Stimulated activated CD8-positive, alpha-beta memory T cell treated with anti-CD3 and anti-CD28 coated beads, Interleukin-4, amount 100 ng/mL, for 4 hours (primary cell): Measurements from ENCODE around the gene SART1.
"Not testable (repeated sequence)": the region's sequence is repeated elsewhere in the genome, so short reads cannot be mapped to it uniquely, and the experiment has no call there.

Source experiments
- DNase-seq, 2 donors: peaks; one replicate each; pipeline ENCODE4 v3.0.0-alpha.2; 2020; ENCODE audit warnings: low read depth in 2 of 2, low spot score in 1 of 2

The SART1 gene

DNA sequence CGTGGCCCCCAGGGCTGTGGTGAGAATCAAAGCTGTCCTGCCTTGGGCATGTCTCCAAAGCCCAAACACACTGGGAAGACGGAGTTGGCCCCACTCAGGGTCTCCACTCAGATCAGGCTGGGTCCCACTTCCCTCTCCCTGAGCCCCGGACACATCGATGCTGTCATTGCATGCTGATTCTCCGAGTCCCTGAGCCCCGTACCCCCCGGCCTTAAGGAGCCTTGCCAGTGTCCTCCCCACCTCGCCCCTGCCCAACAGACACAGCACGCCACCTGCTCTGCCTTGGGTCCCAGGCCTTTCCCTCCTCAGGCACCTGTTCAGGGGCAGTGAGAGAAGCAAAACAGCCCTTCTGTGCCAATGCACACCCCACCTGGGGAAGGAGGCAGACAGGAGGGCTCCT, 25.8 kb downstream of the SART1 start:
- no peak for DNase-seq

DNA sequence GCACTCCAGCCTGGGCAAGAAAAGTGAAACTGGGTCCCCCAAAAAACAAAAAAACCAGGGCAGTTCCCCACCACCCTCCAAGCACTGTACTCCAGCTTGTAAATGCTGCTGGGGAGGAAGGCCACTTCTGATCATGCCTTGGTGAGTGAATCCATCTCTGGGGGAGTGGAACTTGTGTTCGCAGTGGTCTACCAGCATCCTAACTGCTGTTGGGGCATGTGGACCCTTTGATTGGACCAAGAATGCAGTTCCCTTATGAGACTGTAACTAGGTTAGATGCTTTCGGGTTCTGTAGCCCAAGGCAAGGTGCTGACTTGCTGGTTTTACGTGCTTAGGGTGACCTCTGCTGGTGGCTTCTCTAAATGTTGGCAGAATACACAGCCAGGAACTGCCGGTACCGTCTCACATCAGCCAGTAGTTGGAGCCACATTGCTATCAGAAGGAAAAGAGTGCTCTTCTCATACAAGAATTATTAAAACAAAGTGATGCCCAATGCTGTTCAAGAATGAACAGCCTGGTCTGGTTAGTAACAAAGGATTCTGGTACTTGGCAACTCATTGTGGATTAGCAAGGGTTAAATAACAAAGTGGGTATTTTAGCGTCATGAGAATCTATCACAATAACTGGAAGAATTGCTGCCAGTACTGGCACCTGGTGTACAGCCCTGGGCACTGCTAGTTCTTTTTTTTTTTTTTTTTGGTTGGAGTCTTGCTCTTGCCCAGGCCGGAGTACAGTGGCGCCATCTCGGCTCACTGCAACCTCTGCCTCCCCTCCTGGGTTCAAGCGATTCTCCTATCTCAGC, 27.5 kb downstream of the SART1 start:
- DNase-seq = peak; percentile 80 to 86

DNA sequence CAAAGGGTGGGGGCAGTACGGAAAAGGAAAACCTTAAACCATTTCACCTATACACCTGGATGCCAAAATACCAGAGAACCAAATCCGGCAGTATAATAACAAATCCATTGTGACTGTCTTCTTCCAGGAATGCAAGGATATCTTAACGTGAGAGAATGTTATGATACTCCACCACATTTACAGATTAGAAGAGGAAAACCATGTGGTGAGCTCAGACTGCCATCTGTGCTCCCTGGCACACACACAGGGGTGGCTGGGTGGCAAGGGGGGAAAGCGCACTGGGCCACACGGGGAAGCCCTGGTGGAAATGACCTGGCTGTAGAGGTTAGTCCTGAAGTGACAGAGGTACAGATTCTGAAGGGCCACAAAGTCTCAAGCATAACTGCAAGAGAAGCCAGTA, 30.5 kb downstream of the SART1 start:
- no peak for DNase-seq

DNA sequence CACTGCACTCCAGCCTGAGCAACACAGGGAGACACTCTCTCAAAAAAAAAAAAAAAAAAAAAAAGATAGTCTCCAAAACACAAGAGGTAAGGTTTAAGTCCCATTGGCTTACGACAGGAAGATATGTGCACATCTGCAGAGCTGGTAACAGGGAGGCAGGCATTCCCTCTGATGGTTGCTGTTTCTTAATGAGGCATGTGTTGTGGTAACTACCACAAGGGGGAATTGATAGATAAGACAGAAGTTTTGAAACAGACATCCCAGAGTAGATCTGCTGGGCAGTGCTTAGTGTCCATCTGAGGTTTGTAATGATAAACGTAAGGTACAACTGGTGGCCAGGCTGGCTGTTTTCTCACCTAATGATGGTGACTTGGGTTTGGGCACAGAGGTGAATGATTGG, 35.8 kb downstream of the SART1 start:
- DNase-seq = no peak

DNA sequence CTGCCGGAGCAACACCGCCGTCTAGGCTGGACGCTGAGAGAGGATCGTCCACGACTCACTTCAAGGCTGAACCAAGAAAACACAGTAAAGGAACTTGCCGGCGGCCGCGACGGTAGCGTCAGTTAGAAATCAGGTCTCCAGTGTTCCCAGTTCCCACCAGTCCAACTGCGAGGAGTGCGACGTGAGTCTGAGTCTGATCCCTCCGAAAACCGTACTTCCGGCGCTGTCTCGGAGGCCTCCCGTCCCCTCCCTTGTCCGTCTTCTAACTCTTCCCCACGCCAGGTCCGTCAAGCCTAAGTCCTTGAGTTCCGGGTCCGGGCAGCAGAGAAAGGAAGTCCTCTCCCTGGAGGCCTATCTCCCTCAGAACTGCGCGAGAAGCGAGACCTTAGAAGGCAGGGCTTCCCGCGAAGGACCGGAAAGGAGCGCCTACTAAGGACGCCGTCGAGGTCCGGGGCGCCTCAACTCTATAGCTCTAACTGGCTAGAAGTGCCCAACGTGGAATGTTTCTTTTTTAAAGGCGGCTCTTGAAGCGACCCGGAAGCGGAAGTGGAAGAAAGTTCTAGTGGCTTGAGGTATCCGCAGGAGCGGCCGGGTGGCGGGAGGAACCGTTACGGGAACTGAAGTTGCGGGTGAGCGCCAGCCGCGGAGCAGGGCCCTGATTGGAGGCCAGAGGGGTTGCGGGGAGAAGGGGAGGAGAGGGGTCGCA, 40.6 kb downstream of the SART1 start, which contains the start of the genes BANF1 and EIF1AD:
TSS of gene BANF1 (plus strand) at position 562 of the 706 bp plus-strand sequence. CDS start 748 bp downstream, outside the sequence.
TSS of gene EIF1AD (minus strand) at position 216 of the 706 bp plus-strand sequence. CDS start 1,768 bp downstream, outside the sequence.
- DNase-seq = peak; percentile 83 to 84

DNA sequence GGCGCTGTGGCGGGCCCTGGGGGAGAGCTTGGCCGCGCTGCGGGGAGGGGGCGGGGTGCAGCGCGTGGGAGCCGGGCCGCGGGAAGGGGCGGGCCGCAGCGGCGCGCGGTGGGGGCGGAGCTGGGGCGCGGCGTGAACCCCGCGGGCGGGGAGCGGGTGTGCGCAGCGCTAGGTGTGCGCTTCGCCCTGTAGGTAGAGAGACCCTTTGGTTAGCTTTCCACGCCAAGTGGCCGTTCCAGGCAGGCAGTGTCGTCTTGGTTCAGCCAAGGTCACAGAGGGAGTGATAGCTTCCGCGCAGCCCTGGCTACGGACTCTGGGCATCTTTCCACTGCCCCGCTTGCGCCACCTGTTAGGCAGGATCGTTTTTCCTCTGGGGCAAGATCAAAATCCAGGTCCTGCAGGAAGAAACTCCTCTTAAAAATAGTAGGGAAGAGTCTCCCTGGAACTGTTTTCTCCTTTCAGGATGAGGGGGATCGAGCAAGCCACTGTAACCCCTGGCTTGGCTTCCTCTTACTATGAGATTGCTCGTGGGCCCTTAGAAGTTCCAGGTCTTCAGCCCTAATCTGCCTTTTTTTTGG, 41.2 kb downstream of the SART1 start:
- no peak for DNase-seq

DNA sequence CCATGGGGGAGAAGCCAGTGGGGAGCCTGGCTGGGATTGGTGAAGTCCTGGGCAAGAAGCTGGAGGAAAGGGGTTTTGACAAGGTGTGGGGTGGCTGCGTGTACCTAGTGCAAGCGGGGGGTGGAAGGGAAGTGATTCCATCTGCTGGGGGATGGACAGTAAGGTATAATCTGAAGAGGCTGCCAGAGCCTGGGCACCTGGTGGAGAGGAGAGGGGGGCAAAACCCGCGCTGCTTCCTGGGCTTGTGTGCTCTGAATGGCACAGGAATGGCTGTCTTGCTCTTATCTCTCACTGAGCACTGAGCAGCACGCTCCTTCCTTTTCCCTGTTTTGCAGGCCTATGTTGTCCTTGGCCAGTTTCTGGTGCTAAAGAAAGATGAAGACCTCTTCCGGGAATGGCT, 41.8 kb downstream of the SART1 start:
- no peak for DNase-seq

DNA sequence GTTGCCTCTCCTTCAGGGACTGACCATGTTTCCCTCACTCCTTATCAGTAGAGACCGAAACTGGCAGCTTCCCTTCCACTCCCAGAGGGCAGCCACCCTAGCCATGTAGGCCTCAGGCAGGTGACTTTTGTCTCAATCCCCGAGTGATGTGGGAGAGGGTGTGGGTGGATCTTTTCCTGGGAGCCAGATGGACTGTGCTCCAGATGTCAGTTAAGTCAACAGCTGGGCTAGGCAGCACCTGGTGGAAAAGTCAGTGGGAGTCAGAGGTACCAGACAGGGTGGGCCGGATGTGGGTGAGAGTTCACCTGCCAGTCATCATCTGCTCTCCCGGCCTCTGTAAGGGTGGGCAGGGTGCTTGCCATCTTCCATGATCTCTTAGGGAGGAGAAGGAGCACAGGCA, 42.7 kb downstream of the SART1 start:
- DNase-seq = no peak

DNA sequence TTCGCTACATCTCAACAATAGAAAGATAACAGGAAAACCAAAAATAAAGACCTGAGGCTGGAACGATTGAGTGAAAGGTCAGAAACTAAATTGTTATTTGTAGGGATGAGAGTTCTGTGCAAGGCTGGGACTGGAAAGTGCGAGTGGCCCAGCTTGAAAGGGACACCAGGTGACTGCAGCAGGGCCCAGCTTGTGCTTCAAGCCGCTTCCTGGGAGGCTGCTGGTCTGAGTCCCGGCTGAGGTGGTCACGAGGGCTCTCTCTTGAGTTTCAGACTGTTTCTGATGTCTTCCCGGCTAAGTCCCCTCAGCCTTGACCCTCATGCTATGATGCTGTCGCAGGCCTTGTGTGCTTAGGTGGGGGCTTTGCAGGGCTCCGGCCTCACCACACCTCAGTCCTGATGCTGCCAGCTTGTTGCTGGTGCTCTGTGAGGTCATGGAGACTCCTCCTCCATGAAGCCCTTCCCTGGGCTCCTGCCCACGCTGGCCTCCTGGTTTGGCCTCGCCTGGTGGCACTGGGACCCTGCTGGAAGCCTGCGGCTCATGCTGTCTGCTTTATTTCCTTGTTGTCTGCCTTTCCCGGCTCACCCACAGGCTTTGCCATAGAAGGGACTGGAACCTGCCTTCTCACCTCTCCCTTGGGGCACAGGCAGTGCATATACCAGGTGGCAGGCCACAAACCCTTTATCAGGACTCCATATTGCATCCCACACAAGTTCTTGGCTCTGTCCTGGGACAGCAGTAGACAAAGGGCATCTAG, 44.8 kb downstream of the SART1 start:
- DNase-seq = no peak

DNA sequence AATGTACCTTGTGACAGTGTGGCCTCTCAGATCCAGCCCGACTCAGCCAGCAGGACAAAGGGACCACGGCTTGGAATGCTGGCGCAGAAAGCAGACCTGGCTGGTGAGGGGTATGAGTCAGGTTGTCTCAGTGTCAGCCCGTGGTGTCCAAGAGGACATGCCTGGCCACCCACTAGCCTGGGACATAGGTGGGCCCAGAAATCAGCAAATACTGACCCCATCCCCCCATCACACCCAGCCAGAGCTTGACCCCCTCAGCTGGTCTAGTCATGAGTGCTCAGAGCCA, 45.3 kb downstream of the SART1 start:
- no peak for DNase-seq

DNA sequence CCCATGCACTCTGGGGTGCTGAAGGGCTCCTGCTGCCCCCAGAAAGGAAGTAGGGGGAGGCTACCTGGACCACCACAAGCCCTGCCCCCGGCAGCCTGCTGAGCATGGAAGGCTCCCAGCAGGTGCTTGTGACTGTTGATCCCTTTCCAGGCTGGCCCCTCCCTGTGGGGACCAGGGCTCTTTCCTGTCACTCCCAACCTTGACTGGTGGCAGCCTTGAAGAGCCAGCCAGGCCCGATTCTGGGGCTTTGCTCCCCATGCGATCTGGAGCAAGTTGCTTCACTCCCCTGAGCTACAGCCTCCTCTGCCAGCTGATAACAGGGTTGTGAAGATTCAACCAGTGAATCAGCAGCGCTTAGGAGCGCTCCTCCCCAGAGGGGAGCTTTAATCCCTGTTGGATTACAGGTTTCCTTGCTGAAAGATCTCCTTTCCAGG, 45.7 kb downstream of the SART1 start:
- DNase-seq = no peak

DNA sequence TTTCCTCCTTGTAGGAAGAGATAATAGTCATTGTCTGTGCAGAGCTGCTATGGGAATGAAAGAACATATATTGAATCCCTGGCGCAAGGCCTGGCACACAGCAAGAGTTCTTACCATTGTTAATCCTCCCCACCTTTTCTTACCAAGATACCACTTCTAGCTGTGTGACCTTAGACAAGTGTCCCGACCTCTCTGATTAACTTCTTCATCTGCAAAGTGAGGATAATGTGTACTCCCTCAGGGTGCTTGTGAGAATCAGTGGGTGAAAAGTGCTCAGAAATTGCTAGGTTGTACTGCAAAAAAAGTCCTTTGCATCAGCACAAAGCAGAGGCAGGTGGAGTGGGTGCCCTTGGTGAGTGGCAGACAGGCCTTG, 46.5 kb downstream of the SART1 start:
- no peak for DNase-seq

DNA sequence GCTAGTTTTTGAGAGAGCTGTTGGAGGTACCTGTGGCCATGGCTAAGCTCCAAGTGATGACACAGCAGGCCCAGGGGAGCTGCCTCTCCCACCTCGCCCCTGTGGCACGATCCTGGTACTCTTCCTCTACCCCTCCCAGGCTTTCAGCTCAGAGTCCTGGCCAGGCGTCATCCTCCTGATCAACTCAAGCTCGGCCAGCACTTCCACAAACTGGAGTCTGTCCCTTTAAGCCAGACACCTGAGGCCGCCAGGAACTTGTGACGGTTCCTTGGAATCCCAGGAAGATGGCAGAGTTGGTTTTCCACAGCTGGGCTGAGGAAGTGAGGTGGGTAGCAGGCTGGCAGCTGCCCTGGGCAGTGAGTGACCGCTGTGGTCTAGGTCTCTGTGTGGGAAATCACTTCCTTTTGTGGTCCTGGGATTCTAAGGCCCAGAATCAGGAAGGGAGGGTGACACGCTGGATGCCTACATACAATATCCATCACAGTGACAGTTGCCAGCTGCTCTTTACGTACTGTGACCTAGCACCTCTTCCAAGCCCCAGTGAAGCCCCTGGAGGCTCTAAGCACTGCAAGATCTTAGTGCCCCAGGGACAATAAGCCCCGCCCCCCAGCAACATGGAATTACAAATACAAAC, 47.1 kb downstream of the SART1 start:
- no peak for DNase-seq

DNA sequence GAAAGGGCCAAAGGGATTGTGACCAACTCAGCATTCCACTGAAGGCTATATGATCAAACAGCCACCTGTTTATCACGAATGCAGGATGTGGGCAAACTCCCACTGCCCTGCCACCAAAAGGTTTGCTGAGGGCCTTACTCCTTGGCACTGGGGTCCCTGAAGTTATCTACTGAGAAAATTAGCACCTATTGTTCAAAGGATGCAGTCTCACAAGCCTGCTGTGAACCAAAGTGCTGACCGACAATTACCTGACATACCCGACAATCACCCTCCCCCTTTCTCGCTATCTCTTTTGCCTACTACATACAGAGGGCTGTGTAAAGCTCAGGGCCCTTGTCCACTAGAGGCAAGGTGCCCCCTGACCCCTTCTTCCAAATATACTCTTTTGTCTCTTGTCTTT, 48.5 kb downstream of the SART1 start:
- DNase-seq = not testable (repeated sequence)

DNA sequence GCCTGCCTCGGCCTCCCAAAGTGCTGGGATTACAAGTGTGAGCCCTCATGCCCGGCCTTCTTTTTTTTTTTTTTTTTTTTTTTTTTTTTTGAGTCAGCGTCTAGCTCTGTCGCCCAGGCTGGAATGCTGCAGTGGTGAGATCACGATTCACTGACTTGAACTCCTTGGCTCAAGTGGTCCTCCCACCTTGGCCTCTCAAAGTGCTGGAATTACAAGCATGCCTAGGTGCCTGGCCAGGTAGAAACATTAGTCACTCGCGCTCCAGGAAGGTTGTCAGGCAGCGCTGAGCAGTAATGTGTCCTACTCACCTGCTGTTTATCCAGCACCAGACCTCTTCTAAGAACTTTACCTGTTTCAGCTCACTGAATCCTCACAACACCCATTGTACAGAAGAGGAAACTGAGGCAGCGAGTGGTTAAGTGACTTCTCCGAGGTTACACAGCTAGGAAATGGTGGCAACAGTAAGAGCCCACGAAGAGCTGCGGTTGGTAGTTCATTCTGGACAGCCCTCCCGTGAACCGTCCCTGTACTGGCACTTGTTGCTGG, 49.8 kb downstream of the SART1 start:
- no peak for DNase-seq

DNA sequence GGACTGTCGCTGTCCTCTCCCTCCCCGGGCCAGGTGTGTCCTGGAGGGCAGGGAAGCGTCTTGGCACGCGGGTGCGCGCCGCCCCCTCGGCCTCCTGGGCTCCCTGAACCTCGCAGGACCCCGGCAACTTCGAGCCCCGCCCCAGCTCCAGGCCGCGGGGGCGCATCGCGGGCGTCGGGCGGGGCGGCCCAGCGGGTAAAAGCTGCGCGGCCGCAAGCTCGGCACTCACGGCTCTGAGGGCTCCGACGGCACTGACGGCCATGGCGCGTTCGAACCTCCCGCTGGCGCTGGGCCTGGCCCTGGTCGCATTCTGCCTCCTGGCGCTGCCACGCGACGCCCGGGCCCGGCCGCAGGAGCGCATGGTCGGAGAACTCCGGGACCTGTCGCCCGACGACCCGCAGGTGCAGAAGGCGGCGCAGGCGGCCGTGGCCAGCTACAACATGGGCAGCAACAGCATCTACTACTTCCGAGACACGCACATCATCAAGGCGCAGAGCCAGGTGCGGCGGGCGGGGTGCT, 50.3 kb downstream of the SART1 start, which contains the start of gene CST6:
TSS of gene CST6 (plus strand) at position 224 of the 519 bp plus-strand sequence. CDS start at position 261, 37 bp downstream.
- DNase-seq = no peak

DNA sequence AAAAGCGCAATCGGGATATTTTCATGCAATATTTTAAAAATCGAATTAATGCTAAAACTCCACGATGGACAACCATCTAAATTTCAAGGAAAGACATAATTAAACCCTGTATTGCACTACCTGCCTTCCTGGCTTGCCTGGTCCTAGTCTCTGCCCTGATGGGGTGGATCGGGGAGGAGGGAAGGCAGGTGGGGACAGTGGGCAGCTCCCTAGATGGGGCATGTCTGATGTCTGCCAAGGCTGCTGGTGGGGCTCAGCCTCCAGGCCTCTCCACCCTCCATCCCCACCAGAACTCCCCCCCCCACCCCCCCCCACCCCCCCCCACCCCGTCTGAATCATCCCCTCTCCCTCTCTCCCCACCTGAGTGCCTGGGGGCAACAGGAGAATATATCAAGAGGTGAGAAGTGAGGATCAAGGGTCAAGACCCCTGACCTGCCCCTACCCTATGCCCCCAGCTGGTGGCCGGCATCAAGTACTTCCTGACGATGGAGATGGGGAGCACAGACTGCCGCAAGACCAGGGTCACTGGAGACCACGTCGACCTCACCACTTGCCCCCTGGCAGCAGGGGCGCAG, 50.9 kb downstream of the SART1 start:
- DNase-seq = no peak

DNA sequence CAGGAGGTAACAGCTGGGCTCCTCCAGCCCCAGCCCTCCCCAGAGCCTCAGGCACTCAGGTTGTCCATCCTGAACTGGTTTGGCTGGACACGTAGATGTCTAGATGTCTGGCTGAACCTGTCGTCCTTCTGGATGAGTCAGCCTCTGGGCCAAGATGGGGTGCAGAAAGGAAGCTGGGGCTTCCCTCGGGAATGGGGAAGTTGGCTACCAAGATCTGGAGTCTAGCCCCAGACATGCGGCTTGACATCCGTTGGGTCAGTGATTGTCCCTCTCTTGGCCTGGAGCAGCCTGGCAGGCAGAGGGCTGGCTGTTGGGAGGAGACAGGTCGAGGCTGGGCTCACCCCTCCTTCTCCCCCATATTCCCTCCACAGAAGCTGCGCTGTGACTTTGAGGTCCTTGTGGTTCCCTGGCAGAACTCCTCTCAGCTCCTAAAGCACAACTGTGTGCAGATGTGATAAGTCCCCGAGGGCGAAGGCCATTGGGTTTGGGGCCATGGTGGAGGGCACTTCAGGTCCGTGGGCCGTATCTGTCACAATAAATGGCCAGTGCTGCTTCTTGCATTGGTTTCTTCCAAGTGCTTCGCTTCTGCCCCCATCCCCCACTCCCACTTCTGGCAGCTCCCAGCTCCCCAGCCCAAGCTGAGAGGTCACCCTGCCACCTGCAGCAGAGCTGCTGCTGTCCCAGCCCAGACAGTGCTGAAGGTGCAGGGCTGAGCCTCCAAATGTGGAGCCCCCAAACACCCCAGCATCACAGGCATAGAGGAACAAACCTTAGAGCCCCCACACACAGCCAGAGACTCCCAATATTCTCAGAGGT, 51.6 kb downstream of the SART1 start:
- no peak for DNase-seq

DNA sequence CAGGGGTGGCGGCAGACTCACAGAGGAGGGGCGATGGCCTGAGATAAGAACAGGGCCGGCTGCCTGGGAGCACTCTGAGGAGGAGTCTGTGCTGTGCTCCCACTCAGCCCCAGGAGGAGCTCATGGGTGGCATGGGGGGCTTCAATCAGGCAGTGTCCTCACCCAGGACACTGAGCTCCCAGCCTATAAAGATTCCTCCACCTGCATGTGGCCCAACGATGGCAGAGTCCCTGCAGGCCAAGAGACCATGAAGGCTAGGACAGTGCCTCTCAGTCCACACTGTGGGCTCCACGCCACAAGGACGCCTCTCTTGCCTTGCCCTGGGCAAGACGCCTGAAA, 52.2 kb downstream of the SART1 start:
- no peak for DNase-seq
